Liver (tissue), 9 donors: ENCODE data around the gene KERA. TPM values are rescaled to one million over a fixed set of nuclear protein-coding genes. Genes with fewer than 3 reads are reported as not detected.

ENCODE experiments used
- DNase-seq: peaks from one replicate; pipeline ENCODE4 v3.0.0-alpha.2; 2017; ENCODE audit warnings: low spot score
- H3K27ac ChIP-seq, 2 donors: one replicate each; pipeline ENCODE4 v1.7.0; 2013; ENCODE audit warnings: inconsistent platforms in 2 of 2, low read length in 2 of 2, control low read depth in 1 of 2, low read depth in 1 of 2, mild to moderate bottlenecking in 1 of 2
- H3K27me3 ChIP-seq, 4 donors: one replicate each; pipeline versions ENCODE4 v1.6.1 to v1.7.0; 2013; ENCODE audit warnings: low read length in 3 of 4, inconsistent platforms in 1 of 4, mild to moderate bottlenecking in 1 of 4, moderate library complexity in 1 of 4; ENCODE audit not compliant: control insufficient read depth in 4 of 4, insufficient read depth in 4 of 4
- H3K36me3 ChIP-seq, 4 donors: one replicate each; pipeline versions ENCODE4 v1.6.1 to v1.7.0; 2013; ENCODE audit warnings: low read length in 3 of 4, mild to moderate bottlenecking in 3 of 4, low read depth in 1 of 4, moderate library complexity in 1 of 4; ENCODE audit not compliant: control insufficient read depth in 4 of 4, insufficient read depth in 3 of 4
- H3K4me1 ChIP-seq, 4 donors: one replicate each; pipeline versions ENCODE4 v1.6.1 to v1.7.0; 2013; ENCODE audit warnings: low read length in 3 of 4, mild to moderate bottlenecking in 3 of 4, moderate library complexity in 1 of 4; ENCODE audit not compliant: control insufficient read depth in 4 of 4, insufficient read depth in 4 of 4
- H3K4me3 ChIP-seq, 3 donors: one replicate each; pipeline versions ENCODE4 v1.6.1 to v1.7.0; 2013; ENCODE audit warnings: low read length in 3 of 3, control low read depth in 1 of 3, low read depth in 1 of 3, mild to moderate bottlenecking in 1 of 3
- H3K9ac ChIP-seq, 2 donors: one replicate each; pipeline ENCODE4 v1.7.0; 2013; ENCODE audit warnings: low read length in 2 of 2, mild to moderate bottlenecking in 2 of 2, moderate library complexity in 2 of 2, control low read depth in 1 of 2, low read depth in 1 of 2
- H3K9me3 ChIP-seq, 4 donors: one replicate each; pipeline versions ENCODE4 v1.6.1 to v1.7.0; 2013; ENCODE audit warnings: low read length in 3 of 4; ENCODE audit not compliant: control insufficient read depth in 4 of 4
- CTCF ChIP-seq: fragments of 150-350 bp; IDR thresholded peaks from 2 replicates; pipeline ENCODE4 v1.5.1; 2017; ENCODE audit warnings: improper control_type of control experiment, low read depth, low read length; ENCODE audit not compliant: missing input control
- EGR1 ChIP-seq, 2 donors: IDR thresholded peaks; 2 replicates each; pipeline ENCODE4 v1.6.1; 2016 to 2018; ENCODE audit warnings: antibody characterized with exemption in 2 of 2, low read depth in 2 of 2
- FOXA1 ChIP-seq: IDR thresholded peaks from 2 replicates; pipeline ENCODE4 v1.6.1; 2016; ENCODE audit warnings: antibody characterized with exemption
- FOXA2 ChIP-seq: IDR thresholded peaks from 2 replicates; pipeline ENCODE4 v1.6.1; 2016; ENCODE audit warnings: antibody characterized with exemption
- GABPA ChIP-seq, 2 donors: IDR thresholded peaks in 1 of 2; conservative IDR thresholded peaks in 1 of 2; 2 replicates each; pipeline ENCODE4 v1.6.1; 2016; ENCODE audit warnings: antibody characterized with exemption in 2 of 2, mild to moderate bottlenecking in 1 of 2, moderate library complexity in 1 of 2
- HNF4A ChIP-seq, 2 donors: conservative IDR thresholded peaks; 2 replicates each; pipeline ENCODE4 v1.6.1; 2016; ENCODE audit warnings: antibody characterized with exemption in 2 of 2, mild to moderate bottlenecking in 2 of 2
- HNF4G ChIP-seq: IDR thresholded peaks from 2 replicates; pipeline ENCODE4 v1.6.1; 2016; ENCODE audit warnings: antibody characterized with exemption
- JUND ChIP-seq, 2 donors: IDR thresholded peaks; 2 replicates each; pipeline ENCODE4 v1.6.1; 2016; ENCODE audit warnings: antibody characterized with exemption in 2 of 2
- NR2F2 ChIP-seq: IDR thresholded peaks from 2 replicates; pipeline ENCODE4 v1.6.1; 2016; ENCODE audit warnings: antibody characterized with exemption
- RAD21 ChIP-seq, 2 donors: IDR thresholded peaks; 2 replicates each; pipeline ENCODE4 v1.6.1; 2016; ENCODE audit warnings: antibody characterized with exemption in 2 of 2, mild to moderate bottlenecking in 2 of 2
- REST ChIP-seq: IDR thresholded peaks from 2 replicates; pipeline ENCODE4 v1.6.1; 2016; ENCODE audit warnings: antibody characterized with exemption, mild to moderate bottlenecking
- RXRA ChIP-seq, 2 donors: IDR thresholded peaks; 2 replicates each; pipeline ENCODE4 v1.6.1; 2017 to 2018; ENCODE audit warnings: antibody characterized with exemption in 2 of 2, mild to moderate bottlenecking in 1 of 2
- SP1 ChIP-seq: IDR thresholded peaks from 2 replicates; pipeline ENCODE4 v1.6.1; 2018; ENCODE audit warnings: antibody characterized with exemption, mild to moderate bottlenecking
- TAF1 ChIP-seq: conservative IDR thresholded peaks from 2 replicates; pipeline ENCODE4 v1.6.1; 2016; ENCODE audit warnings: antibody characterized with exemption, mild to moderate bottlenecking
- YY1 ChIP-seq: IDR thresholded peaks from 2 replicates; pipeline ENCODE4 v1.6.1; 2016; ENCODE audit warnings: antibody characterized with exemption, mild to moderate bottlenecking
- ZBTB33 ChIP-seq: IDR thresholded peaks from 2 replicates; pipeline ENCODE4 v1.6.1; 2016; ENCODE audit warnings: antibody characterized with exemption
- WGBS: extraction: QIAGEN DNeasy Blood & Tissue Kit; methylation state at CpG from one replicate; pipeline ENCODE4 v1.1.7; 2013; 5-methylcytosine and 5-hydroxymethylcytosine counted together
- polyA plus RNA-seq, 2 donors: library from polyadenylated mRNA; stranded (reverse) in 1 of 2; unstranded in 1 of 2; fragments of 200-250 nt in 1 of 2; fragments of >200 nt in 1 of 2; fragmentation: Nextera tagmentation in 1 of 2; extraction: Ambion mirVana in 1 of 2; gene quantifications; one replicate each; pipeline versions ENCODE4 v1.2.1 to v1.2.3, GENCODE V29; 2013 to 2015
- total RNA-seq, 2 donors: library from RNA; depleted of rRNA; stranded (reverse); fragments of >200 nt; gene quantifications; one replicate each; pipeline ENCODE4 v1.2.3, GENCODE V29; 2014
- TF ChIP-seq, protein P1 (sequence below): IDR thresholded peaks from 2 replicates; pipeline ENCODE4 v1.6.1; 2016; ENCODE audit warnings: antibody characterized with exemption
- TF ChIP-seq, protein P2 (sequence below): IDR thresholded peaks from 2 replicates; pipeline ENCODE4 v1.6.1; 2016; ENCODE audit warnings: antibody characterized with exemption
- donor health status: healthy.
- donor health status: healthy.
- donor health status: healthy.
- donor health status: healthy.
- donor health status: healthy.

The KERA gene
- total and polyA plus RNA-seq, 4 donors = not detected

DNA sequence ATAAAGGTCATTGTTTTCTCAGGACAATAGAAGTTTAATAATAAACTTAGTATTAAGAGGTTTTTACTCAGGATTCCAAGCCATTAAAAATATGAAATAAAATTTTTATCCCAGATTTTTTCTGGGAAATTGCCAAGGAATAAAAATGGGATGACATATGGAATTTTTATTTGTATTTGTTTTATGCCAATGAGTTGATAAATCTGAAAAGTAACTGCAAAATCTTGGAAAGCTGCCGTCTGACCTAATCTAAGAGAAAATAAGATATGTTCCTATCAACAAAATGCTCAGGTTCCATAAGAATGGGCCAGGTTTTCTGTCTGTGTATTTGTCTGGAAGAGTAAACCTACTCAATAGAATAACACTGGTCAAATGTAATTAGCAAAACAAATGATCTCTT is 22.2 kb upstream of the KERA start:
- DNase-seq = no peak
- no peaks in the 10 kb centered on the region for H3K36me3 ChIP-seq
- H3K9ac ChIP-seq = no peak overlapping the region
- peaks cover 0 to 10% (median 0%) of the 10 kb centered on the region in 4 donors for H3K27me3 ChIP-seq
- no peak overlapping the region for H3K27ac ChIP-seq
- H3K9me3 ChIP-seq = no peaks in the 10 kb centered on the region
- no peaks in the 10 kb centered on the region for H3K4me1 ChIP-seq
- WGBS = 46% methylated on average over 1 of the region's 1 CpG
- no peak overlapping the region for H3K4me3 ChIP-seq
- TF ChIP-seq, protein P1, sequence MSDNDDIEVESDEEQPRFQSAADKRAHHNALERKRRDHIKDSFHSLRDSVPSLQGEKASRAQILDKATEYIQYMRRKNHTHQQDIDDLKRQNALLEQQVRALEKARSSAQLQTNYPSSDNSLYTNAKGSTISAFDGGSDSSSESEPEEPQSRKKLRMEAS = no peak
- TF ChIP-seq HNF4A (conservative IDR thresholded peaks at IDR 0.05) (no peak), YY1 (no peak), RAD21 (IDR thresholded peaks at IDR 0.05) (no peak), JUND (IDR thresholded peaks at IDR 0.05) (no peak), ZBTB33 (no peak), REST (no peak), HNF4G (no peak), RXRA (IDR thresholded peaks at IDR 0.05) (no peak), NR2F2 (no peak), FOXA1 (no peak), FOXA2 (no peak), CTCF (no peak), EGR1 (IDR thresholded peaks at IDR 0.05; ENCODE audit: low read depth in 2 of 2) (no peak), TAF1 (no peak), GABPA (IDR thresholded peaks at IDR 0.05 in 1 of 2, conservative IDR thresholded peaks at IDR 0.05 in 1 of 2) (no peak), SP1 (no peak)
- TF ChIP-seq, protein P2, sequence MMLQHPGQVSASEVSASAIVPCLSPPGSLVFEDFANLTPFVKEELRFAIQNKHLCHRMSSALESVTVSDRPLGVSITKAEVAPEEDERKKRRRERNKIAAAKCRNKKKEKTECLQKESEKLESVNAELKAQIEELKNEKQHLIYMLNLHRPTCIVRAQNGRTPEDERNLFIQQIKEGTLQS = no peak
